DND-41 (cell line): ENCODE results near the gene ZNF213.

Source experiments
- ATAC-seq: fragments of 200-7000 bp; cut with Tn5 transposase; 3 replicates; pipeline ENCODE4 v1.9.1; 2021; ENCODE audit warnings: low read depth; ENCODE audit not compliant: insufficient read depth
- DNase-seq: peaks from one replicate; pipeline ENCODE4 v3.0.0-alpha.2; 2020
- H2AFZ ChIP-seq: 2 replicates; pipeline ENCODE4 v1.6.0; 2012; ENCODE audit warnings: low read depth, low read length
- H3K27ac ChIP-seq: 2 replicates; pipeline ENCODE4 v1.5.1; 2012; ENCODE audit warnings: low read length, inconsistent platforms
- H3K27me3 ChIP-seq: fragments of 200-600 bp; sonication (generic); 2 replicates; pipeline ENCODE4 v1.6.0; 2012; ENCODE audit warnings: low read length, mild to moderate bottlenecking, inconsistent platforms; ENCODE audit not compliant: insufficient read depth, poor library complexity
- H3K36me3 ChIP-seq: 2 replicates; pipeline ENCODE4 v1.5.1; 2012; ENCODE audit warnings: low read length, inconsistent platforms; ENCODE audit not compliant: insufficient read depth
- H3K4me1 ChIP-seq: 2 replicates; pipeline ENCODE4 v1.5.1; 2012; ENCODE audit warnings: mild to moderate bottlenecking, low read length; ENCODE audit not compliant: insufficient read depth
- H3K4me2 ChIP-seq: 2 replicates; pipeline ENCODE4 v1.6.0; 2012; ENCODE audit warnings: mild to moderate bottlenecking, moderate library complexity, low read length, inconsistent platforms; ENCODE audit not compliant: insufficient read depth
- H3K4me3 ChIP-seq, 2 experiments: fragments of 200-600 bp in 1 of 2; shearing (Covaris generic) in 1 of 2; 2 replicates each; pipeline ENCODE4 v1.5.1; 2012 to 2016; ENCODE audit warnings: inconsistent platforms in 2 of 2, low read length in 2 of 2, mild to moderate bottlenecking in 2 of 2, low read depth in 1 of 2, moderate library complexity in 1 of 2
- H3K79me2 ChIP-seq: 2 replicates; pipeline ENCODE4 v1.6.0; 2012; ENCODE audit warnings: low read length, inconsistent platforms; ENCODE audit not compliant: insufficient read depth
- H3K9ac ChIP-seq: 2 replicates; pipeline ENCODE4 v1.6.0; 2012; ENCODE audit warnings: low read depth, mild to moderate bottlenecking, inconsistent platforms, low read length, moderate library complexity
- H3K9me3 ChIP-seq: 2 replicates; pipeline ENCODE4 v1.5.1; 2012; ENCODE audit warnings: low read length, moderate library complexity, mild to moderate bottlenecking, inconsistent platforms; ENCODE audit not compliant: insufficient read depth, severe bottlenecking
- H4K20me1 ChIP-seq: 2 replicates; pipeline ENCODE4 v1.6.0; 2012; ENCODE audit warnings: low read length; ENCODE audit not compliant: insufficient read depth
- CTCF ChIP-seq: IDR thresholded peaks from 2 replicates; pipeline ENCODE4 v1.5.1; 2012; ENCODE audit warnings: borderline replicate concordance, low read length, moderate library complexity, mild to moderate bottlenecking; ENCODE audit not compliant: poor library complexity, severe bottlenecking; ENCODE audit errors: extremely low read depth
- EZH2 ChIP-seq: IDR thresholded peaks from 3 replicates; pipeline ENCODE4 v1.6.1; 2012; ENCODE audit warnings: borderline replicate concordance, low read depth, mild to moderate bottlenecking, moderate library complexity, low read length, inconsistent platforms; ENCODE audit not compliant: severe bottlenecking

ZNF213 gene

GRCh38 chr16:3155181-3155580 is 20.4 kb downstream of the ZNF213 start:
- H3K79me2 ChIP-seq, result no peaks in the 10 kb centered on the region
- H3K27ac ChIP-seq, result no peak overlapping the region
- H3K36me3 ChIP-seq, result no peaks in the 10 kb centered on the region
- H3K9ac ChIP-seq, result no peak overlapping the region
- no peak overlapping the region for H3K4me2 ChIP-seq
- H3K27me3 ChIP-seq, result peaks cover 5% of the 10 kb centered on the region
- peaks cover 44% of the 10 kb centered on the region for H3K4me1 ChIP-seq
- H3K9me3 ChIP-seq, result no peaks in the 10 kb centered on the region
- ATAC-seq, result no peak
- H2AFZ ChIP-seq, result no peak overlapping the region
- TF ChIP-seq CTCF (no peak), EZH2 (no peak)
- H3K4me3 ChIP-seq, result no peak overlapping the region
- no peaks in the 10 kb centered on the region; the same call in 1 of the 2 replicates for H4K20me1 ChIP-seq
- DNase-seq, result no peak

- TF ChIP-seq CTCF (no peak), EZH2 (no peak)
- no peak for ATAC-seq
- H3K4me2 ChIP-seq, result no peak overlapping the region
Measured at GRCh38 chr16:3155972-3156371, 21.1 kb downstream of the ZNF213 start.

GRCh38 chr16:3157229-3158025 is 22.6 kb downstream of the ZNF213 start:
- ATAC-seq (no peak), DNase-seq (peak; percentile 24)
- Histone ChIP-seq H2AFZ (0 out of 2 replicates have a peak overlapping the region, but pooled peaks have one; percentile 95), H3K4me2 (no peak overlapping the region), H3K36me3 (no peaks in the 10 kb centered on the region), H3K4me3 (no peak overlapping the region), H3K9ac (no peak overlapping the region), H3K27me3 (peaks cover 2% of the 10 kb centered on the region), H3K9me3 (no peaks in the 10 kb centered on the region), H4K20me1 (no peaks in the 10 kb centered on the region; the same call in 1 of the 2 replicates), H3K79me2 (no peaks in the 10 kb centered on the region), H3K4me1 (peaks cover 28% of the 10 kb centered on the region), H3K27ac (no peak overlapping the region)
- TF ChIP-seq CTCF, result no peak
- no peak for TF ChIP-seq EZH2

More at GRCh38 chr16:3155972-3156371, 21.1 kb downstream of the ZNF213 start:
- H3K9ac ChIP-seq, result no peak overlapping the region
- H3K36me3 ChIP-seq, result no peaks in the 10 kb centered on the region
- no peak overlapping the region for H3K4me3 ChIP-seq
- no peaks in the 10 kb centered on the region for H3K9me3 ChIP-seq
- H4K20me1 ChIP-seq, result no peaks in the 10 kb centered on the region; the same call in 1 of the 2 replicates
- H3K4me1 ChIP-seq, result peaks cover 41% of the 10 kb centered on the region
- H2AFZ ChIP-seq, result no peak overlapping the region
- H3K27ac ChIP-seq, result no peak overlapping the region
- peaks cover 5% of the 10 kb centered on the region for H3K27me3 ChIP-seq
- no peaks in the 10 kb centered on the region for H3K79me2 ChIP-seq
- DNase-seq, result no peak
